ENCODE measurements around the gene GPR62. TPM values are rescaled to one million over a fixed set of nuclear protein-coding genes. Genes with fewer than 3 reads are reported as not detected.

GPR62 gene
- total RNA-seq, 1 donor from 2014 or later = not detected

DNA sequence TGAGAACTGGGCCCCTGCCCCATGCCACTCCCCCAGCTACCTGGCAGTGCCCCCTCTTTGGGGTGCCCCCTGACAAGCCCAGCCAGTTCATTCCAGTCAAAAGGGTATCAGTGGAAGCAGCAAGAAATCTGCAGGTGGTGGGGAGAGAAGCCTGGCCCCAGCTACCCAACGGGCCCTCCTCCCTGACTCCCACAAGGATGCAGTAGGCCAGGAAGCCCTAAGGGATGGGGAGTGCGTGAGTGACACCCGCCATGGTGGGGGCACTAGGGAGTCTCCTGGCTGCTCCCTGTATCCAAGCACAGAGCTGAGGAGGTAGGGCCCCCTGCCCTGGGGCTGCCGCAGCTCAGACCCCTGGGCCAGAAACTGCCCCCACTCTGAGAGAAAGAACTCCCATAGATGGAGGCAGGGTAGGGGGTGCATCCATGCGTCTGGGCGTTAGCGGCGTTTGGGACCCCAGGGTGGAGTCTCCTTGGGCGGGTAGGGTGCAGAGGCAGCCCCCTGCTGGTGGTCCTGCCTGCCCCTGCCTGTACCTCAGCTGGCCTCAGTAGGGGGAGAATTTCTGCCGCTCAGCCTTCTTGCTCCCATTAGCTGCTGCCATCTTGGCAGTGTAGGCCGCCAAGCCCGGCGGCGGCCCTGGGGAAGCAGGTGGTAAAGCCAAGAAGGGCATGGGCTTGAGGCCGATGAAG is 2.5 kb downstream of the GPR62 start:
- no peak for TF ChIP-seq CTCF (IDR thresholded peaks at IDR 0.05)
- no peak overlapping the region for H3K27ac Mint-ChIP-seq (ENCODE audit: unreplicated experiment)
- no peak for DNase-seq (ENCODE audit: extremely low spot score, unreplicated experiment)
- peaks cover 3% of the 10 kb centered on the region for H3K36me3 Mint-ChIP-seq (ENCODE audit: unreplicated experiment)
- no peaks in the 10 kb centered on the region for H3K4me1 Mint-ChIP-seq (ENCODE audit: unreplicated experiment)
- no peaks in the 10 kb centered on the region for H3K9me3 Mint-ChIP-seq (ENCODE audit: unreplicated experiment)
- H3K27me3 Mint-ChIP-seq (ENCODE audit: unreplicated experiment) = peaks cover 5% of the 10 kb centered on the region
- no peak overlapping the region for H3K4me3 Mint-ChIP-seq (ENCODE audit: unreplicated experiment)

DNA sequence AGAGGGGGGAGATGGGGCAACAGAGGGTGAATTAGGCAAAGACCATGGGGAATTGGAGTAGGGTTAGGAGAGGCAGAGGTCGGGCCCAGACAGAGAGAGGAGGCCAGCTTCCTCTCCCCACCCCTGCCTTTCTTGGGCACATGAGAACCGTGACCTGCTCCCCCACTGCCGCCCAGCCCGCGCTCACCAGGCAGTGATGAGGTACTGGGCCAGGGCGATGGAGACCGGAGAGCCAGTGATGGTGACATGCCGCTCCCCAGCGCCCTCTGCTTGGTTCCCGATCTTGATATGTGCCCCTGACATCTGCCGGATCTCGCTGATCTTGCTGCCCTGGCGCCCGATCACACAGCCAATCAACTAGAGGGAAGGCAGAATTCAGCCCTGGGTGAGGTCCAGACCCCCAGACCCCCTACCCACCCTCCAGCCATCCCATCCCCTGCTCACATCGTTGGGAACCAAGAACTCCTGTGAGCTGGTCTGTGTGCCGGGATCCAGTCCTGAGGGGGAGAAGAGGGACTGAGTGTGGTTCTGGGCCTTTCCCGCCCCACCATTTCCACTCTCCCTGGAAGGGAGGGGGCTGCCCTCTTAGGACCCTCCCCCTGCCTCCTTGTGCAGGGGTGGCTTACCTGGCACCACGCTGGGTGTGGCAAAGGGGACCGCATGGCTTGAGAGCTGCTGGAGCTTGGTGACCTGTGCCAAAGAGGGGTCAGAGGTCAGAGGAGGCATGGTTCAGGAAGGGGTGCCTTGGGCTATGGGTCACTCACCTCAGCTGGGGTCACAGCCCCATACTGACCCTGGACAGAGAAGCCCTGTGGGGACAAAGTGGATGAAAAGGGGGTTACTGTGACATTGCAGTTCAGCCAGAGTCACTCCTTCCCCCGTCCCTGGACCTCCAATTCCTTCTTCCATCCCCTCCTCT is 3.7 kb downstream of the GPR62 start:
- Mint-ChIP-seq H3K36me3 (ENCODE audit: unreplicated experiment) (peaks cover 3% of the 10 kb centered on the region), H3K9me3 (ENCODE audit: unreplicated experiment) (no peaks in the 10 kb centered on the region), H3K4me3 (ENCODE audit: unreplicated experiment) (no peak overlapping the region), H3K27me3 (ENCODE audit: unreplicated experiment) (peaks cover 3% of the 10 kb centered on the region), H3K27ac (ENCODE audit: unreplicated experiment) (no peak overlapping the region), H3K4me1 (ENCODE audit: unreplicated experiment) (no peaks in the 10 kb centered on the region)
- TF ChIP-seq CTCF (IDR thresholded peaks at IDR 0.05) = no peak
- DNase-seq (ENCODE audit: extremely low spot score, unreplicated experiment) = no peak

- TF ChIP-seq CTCF (IDR thresholded peaks at IDR 0.05) = no peak
- Mint-ChIP-seq H3K27me3 (ENCODE audit: unreplicated experiment) (no peaks in the 10 kb centered on the region), H3K4me3 (ENCODE audit: unreplicated experiment) (no peak overlapping the region), H3K9me3 (ENCODE audit: unreplicated experiment) (no peaks in the 10 kb centered on the region), H3K4me1 (ENCODE audit: unreplicated experiment) (no peaks in the 10 kb centered on the region), H3K27ac (ENCODE audit: unreplicated experiment) (no peak overlapping the region), H3K36me3 (ENCODE audit: unreplicated experiment) (peaks cover 3% of the 10 kb centered on the region)
- no peak for DNase-seq (ENCODE audit: extremely low spot score, unreplicated experiment)
Observed at GRCh38 chr3:51959651-51960050, 4.5 kb downstream of the GPR62 start.

GRCh38 chr3:51960386-51960785 is 5.2 kb downstream of the GPR62 start:
- H3K9me3 Mint-ChIP-seq (ENCODE audit: unreplicated experiment) = no peaks in the 10 kb centered on the region
- H3K27me3 Mint-ChIP-seq (ENCODE audit: unreplicated experiment) = no peaks in the 10 kb centered on the region
- H3K36me3 Mint-ChIP-seq (ENCODE audit: unreplicated experiment) = peaks cover 3% of the 10 kb centered on the region
- TF ChIP-seq CTCF (IDR thresholded peaks at IDR 0.05) = no peak
- DNase-seq (ENCODE audit: extremely low spot score, unreplicated experiment) = no peak
- H3K4me3 Mint-ChIP-seq (ENCODE audit: unreplicated experiment) = no peak overlapping the region
- no peak overlapping the region for H3K27ac Mint-ChIP-seq (ENCODE audit: unreplicated experiment)
- peaks cover 7% of the 10 kb centered on the region for H3K4me1 Mint-ChIP-seq (ENCODE audit: unreplicated experiment)

GRCh38 chr3:51961011-51961410 is 5.8 kb downstream of the GPR62 start:
- no peaks in the 10 kb centered on the region for H3K27me3 Mint-ChIP-seq (ENCODE audit: unreplicated experiment)

More at GRCh38 chr3:51961011-51961410, 5.8 kb downstream of the GPR62 start:
- Mint-ChIP-seq H3K27ac (ENCODE audit: unreplicated experiment) (no peak overlapping the region), H3K36me3 (ENCODE audit: unreplicated experiment) (peaks cover 3% of the 10 kb centered on the region), H3K4me1 (ENCODE audit: unreplicated experiment) (peaks cover 13% of the 10 kb centered on the region), H3K9me3 (ENCODE audit: unreplicated experiment) (no peaks in the 10 kb centered on the region), H3K4me3 (ENCODE audit: unreplicated experiment) (no peak overlapping the region)
- no peak for DNase-seq (ENCODE audit: extremely low spot score, unreplicated experiment)
- no peak for TF ChIP-seq CTCF (IDR thresholded peaks at IDR 0.05)
